ENCODE measurements around the gene NR3C2.

DNA sequence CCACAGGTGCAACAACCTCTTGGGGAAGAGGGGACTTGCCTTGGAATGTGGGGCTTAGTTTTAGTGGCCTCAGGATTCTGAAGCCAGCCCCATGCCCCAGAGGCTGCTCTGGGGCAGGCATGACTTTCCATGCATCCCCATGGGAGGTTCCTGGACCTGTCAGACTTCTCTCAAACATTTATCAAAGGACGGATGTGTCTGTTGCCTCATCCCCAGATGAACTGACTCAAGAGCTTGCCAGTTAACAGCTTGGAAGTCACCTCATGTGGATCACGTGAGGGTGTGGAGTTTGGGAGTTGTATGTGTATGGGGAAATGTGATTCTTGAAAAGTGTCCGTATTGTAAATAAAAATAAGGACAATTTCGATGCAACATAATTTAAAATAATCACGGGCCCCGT is 368.9 kb downstream of the NR3C2 start:
- TF ChIP-seq POLR2A (IDR thresholded peaks at IDR 0.05; ENCODE audit: low read depth, low read length) (no peak), POLR2AphosphoS5 (IDR thresholded peaks at IDR 0.05; ENCODE audit: low read depth, low read length) (no peak), TAF1 (IDR thresholded peaks at IDR 0.05; ENCODE audit: low read depth, low read length) (no peak), SPI1 (IDR thresholded peaks at IDR 0.05; ENCODE audit: low read depth, low read length) (no peak), POU2F2 (IDR thresholded peaks at IDR 0.05; ENCODE audit: low read depth, low read length) (no peak)
